Stimulated activated CD8-positive, alpha-beta memory T cell treated with anti-CD3 and anti-CD28 coated beads, Interleukin-12 subunit alpha, Interleukin-12 subunit beta, amount 100 ng/mL, for 24 hours (primary cell): ENCODE measurements around the gene KLHL33.

ENCODE experiments used
- DNase-seq: peaks from one replicate; pipeline ENCODE4 v3.0.0-alpha.2; 2020; ENCODE audit errors: extremely low read depth

The KLHL33 gene

GRCh38 chr14:20376071-20376588, 59.8 kb downstream of the KLHL33 start:
- DNase-seq, result no peak
